ENCODE data around the gene CZIB.
"Not testable (repeated sequence)": the region's sequence is repeated elsewhere in the genome, so short reads cannot be mapped to it uniquely, and the experiment has no call there.

CZIB gene

DNA sequence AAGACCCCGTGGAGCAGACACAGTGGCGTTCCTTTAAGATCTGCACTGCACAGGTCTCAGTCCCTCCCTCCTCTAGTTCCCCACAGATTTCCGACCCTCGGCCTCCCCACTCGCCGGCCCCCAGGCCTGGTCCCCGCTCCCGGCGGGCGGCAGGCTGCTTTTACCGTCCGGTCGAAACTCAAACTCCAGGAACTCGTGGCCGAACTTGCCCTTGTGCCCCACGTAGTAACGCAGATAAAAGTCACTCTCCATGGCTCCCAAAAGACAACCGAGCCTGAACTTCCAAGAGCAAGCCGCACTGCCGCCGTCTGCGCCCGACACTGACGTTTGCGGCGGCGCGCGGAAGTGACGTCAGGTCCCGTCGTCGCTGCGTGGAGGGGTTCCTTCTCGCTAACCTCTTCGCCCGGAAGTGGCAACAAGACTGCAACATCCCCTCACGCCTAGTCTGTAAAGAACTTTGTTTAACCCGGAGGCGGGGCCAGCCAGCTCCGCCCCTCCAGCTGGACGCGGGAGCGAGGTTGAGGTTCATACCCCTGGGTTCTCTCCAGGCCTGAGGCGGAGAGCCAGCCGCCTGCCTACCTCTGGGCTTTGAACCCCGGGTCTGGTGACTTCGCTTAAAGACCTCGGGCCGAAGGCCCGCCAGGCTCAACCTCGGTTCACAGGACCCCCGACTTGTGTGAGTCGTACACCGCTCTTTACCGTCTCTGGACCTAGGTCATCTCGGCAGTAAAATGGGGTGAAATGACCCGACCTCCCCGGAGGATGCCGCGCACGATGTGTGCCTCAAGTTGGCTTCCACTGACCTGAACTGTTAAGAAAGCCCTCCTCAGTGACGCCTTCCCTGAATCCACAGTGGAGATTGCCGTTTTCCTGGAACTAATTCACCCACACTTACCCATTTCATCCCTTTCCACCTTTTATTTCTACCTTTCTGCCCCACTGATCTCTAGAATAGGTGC is 18.0 kb upstream of the CZIB start, which contains the start of gene MAGOH:
Gene MAGOH, minus strand, starts transcription at position 322 of the 959 bp plus-strand sequence. Its CDS starts 70 bp downstream, at position 252.
- DNase-seq = peak; percentile 80

DNA sequence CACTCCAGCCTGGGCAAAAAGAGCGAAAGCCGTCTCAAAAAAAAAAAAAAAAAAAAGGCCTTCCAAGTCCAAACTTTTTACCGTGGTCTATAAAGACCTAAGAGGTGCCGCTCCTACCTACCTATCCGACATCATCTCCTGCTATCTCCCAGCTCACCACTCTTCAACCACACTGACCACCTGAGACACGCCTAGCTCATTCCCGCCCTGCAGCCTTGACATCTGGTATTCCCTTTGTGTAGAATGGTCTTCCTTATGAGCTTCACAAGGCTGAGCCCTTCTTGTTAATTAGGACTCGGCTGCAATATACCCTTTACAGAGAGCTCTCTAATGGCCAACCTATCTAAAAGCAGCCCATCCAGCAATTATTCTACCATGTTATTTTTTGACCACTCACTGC is 17.2 kb upstream of the CZIB start:
- DNase-seq = no peak

DNA sequence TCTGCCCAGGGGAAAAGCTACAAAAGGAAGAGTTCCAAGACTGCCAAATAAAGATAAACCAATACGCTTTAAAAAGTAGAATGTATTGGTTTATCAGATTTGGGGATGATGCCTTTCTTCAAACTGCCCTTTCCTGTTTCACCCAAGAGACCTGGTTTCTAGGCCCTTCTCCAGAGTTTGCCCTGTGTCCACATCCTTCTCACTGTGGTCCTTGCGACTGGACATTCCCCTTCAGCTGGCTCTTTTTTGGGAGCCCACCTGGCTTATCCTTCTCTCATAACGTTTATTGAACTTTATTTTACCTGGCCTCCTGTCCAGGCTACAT is 490 bp upstream of the CZIB start:
- no peak for DNase-seq

DNA sequence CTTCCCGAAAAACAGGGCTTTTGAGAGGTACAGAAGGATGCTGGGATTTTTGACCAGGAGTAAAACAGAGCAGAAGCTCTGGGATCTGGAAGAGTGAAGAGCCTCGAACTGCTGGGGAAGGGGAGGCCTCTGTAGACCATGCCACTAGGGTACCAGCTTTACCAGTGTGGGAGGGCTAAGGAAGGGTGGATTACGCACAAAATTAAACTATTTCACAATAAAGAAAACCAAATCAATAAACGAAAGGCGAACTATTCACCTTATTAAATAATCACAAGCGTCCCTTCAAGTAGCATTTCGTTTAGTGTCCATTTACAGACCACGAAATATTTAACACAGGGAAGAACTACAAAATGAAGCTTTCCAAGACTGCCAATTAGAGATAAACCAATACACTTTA is 723 bp downstream of the CZIB start:
- no peak for DNase-seq

DNA sequence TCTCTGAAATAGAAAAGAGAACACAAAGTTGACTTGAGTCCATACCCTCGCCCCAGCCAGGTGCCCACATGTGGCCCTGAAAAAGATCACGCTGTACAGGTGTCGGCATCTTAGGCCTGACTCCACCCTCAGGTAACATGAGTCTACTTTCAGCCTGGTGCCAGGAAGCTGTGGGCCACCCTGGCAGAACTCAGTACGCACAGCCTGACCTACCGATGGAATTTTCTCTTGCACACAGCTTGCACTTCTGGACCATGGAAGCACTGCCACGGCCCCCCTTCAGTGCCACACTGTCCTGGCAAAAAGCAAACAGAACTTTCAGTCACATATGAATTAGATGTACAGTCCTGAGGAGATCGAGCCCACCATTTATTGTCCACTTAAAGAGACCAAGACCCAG is 2.2 kb downstream of the CZIB start:
- no peak for DNase-seq

DNA sequence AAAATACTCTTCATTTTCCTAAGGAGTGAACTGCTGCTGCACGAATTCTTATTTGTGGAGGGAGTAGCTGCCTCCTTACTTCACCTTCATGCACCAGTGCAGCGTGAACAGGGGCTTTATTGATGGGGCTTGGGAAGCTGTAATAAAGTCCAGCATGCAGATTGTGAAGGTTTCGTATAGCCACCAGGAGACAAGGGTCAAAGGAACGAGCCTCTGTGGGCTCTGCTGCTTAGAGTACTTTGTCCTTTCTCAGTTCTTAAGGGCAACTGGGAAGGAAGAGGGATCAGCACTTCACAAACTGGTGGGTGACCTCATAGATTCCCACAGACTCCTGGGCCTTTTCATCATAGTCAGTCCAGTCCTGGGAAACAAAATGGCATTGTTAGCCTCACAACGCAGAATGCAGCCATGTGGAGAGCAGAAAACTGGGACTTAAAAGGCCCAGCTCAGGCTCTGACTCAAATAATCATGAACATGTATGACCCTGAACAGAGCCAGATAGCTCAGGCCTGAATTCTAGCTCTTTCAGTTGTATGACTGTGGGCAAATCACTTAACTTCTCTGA is 6.0 kb downstream of the CZIB start:
- DNase-seq = no peak

DNA sequence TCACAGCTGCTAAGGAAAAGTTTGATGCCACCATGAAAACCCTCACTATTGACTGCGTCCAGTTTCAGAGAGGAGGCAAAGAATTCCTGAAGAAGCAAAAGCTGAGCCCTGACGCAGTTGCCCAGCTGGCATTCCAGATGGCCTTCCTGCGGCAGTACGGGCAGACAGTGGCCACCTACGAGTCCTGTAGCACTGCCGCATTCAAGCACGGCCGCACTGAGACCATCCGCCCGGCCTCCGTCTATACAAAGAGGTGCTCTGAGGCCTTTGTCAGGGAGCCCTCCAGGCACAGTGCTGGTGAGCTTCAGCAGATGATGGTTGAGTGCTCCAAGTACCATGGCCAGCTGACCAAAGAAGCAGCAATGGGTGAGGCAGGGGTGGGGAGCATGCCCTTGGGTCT is 9.5 kb downstream of the CZIB start:
- no peak for DNase-seq

DNA sequence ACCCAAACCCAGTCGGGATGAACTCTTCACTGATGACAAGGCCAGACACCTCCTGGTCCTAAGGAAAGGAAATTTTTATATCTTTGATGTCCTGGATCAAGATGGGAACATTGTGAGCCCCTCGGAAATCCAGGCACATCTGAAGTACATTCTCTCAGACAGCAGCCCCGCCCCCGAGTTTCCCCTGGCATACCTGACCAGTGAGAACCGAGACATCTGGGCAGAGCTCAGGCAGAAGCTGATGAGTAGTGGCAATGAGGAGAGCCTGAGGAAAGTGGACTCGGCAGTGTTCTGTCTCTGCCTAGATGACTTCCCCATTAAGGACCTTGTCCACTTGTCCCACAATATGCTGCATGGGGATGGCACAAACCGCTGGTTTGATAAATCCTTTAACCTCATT is 10.1 kb downstream of the CZIB start:
- no peak for DNase-seq

DNA sequence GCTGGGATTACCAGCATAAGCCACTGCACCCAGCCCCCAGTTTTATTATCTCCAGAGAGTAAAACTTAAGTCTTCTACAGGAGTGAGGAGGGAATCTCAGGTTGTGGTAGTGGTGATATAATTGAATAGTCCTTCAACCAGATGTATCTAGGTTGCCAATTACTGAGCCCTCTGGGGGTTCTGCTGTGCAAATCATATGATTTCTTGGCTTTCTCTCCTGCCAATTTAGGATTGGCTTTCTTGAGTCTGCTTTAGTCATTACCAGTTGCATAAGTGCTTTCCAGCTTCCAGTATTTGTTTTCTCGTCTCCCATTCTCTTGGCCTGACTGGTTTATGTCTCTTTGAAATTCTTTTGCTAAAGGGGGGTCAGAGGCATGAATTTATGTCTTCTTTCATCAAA is 12.7 kb downstream of the CZIB start:
- DNase-seq = no peak

DNA sequence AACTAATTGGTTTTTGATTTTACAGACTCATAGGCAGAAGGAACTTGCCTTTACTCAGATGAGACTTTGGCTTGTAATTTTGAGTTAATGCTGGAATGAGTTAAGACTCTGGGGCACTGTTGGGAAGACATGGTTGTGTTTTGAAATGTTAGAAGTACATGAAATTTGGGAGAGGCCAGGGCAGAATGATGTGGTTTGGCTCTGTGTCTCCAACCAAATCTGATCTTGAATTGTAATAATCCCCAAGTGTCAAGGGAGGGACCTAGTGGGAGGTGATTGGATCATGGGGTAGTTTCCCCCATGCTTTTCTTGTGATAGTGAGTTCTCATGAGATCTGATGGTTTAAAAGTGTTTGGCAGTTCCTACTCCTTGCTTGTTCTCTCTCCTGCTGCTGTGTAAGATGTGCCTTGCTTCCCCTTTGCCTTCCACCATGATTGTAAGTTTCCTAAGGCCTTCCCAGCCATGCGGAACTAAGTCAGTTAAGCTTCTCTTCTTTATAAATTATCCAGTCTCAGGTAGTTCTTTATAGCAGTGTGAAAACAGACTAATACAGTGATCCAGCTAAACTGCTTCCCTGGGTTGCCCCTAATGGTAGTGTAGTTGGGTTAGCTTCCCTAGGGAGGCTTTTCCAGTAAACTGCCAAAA is 13.6 kb downstream of the CZIB start:
- no peak for DNase-seq

DNA sequence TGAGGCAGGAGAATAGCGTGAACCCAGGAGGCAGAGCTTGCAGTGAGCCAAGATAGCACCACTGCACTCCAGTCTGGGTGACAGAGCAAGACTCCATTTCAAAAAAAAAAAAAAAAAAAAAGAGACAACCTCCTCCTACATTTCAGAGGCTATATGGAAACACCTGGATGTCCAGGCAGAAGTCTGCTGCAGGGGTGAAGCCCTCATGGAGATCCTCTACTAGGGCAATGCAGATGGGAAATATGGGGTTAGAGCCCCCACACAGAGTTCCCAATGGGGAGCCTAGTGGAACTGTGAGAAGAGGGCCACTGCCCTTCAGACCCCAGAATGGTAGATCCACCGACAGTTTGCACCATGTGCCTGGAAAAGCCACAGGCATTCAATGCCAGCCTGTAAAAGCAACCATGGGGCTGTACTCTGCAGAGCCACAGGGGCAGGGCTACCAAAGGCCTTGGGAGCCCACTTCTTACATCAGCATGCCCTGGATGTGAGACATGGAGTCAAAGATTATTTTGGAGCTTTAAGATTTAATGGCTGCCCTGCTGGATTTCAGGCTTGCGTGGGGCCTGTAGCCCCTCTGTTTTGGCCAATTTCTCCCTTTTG is 14.2 kb downstream of the CZIB start:
- DNase-seq = not testable (repeated sequence)

DNA sequence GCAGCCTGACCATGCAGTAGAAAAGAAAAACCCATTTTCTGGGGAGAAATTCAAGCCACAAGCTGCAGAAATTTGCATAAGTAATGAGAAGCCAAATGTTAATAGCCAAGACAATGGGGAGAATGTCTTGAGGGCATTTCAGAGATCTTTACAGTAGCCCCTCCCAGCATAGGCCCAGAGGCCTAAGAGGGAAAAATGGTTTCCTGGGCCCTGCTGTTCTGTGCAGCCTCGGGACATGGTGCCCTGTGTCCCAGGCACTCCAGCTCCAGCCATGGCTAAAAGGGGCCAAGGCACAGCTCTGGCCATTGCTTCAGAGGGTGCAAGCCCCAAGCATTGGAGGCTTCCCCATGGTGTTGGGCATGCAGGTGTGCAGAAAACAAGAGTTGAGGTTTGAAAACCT is 14.9 kb downstream of the CZIB start:
- DNase-seq = not testable (repeated sequence)

DNA sequence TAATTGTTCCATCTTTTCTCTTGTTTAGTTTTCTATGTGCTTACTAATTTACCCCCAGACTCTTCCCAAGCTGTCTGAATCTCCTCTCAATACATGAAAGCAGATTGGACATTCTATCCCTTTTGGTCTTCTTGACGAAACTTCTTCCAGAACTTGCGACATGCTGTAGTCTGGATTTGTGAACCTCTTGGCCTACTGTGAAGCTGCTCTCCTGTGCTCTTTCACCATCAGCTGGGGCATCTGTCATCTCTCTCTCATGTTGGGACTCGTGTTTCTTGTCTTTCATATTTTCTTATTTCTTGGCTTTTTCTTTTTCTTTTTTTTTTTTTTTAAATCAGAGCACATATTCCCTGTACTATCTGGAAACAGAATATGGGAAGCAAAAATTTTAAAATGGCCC is 17.0 kb downstream of the CZIB start:
- no peak for DNase-seq

DNA sequence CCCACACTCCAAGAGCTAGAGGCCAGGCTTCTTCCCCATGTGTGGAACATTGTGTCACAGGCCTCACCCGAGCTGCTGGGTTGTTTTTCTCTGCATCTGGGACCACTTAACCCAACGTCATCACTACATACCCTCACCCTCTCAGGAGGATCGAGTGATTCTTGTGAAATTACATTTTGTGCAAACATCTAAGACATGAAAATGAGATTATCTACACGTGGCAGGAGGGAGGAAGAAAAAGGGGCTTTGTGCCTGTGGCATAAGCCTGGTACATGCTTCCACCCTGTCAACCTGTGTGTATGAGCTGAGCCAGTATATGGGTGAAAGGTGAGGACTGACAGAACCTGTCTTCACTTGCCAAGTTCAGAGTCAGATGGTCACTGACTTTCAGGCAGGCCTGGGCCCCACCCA is 22.2 kb downstream of the CZIB start:
- no peak for DNase-seq

DNA sequence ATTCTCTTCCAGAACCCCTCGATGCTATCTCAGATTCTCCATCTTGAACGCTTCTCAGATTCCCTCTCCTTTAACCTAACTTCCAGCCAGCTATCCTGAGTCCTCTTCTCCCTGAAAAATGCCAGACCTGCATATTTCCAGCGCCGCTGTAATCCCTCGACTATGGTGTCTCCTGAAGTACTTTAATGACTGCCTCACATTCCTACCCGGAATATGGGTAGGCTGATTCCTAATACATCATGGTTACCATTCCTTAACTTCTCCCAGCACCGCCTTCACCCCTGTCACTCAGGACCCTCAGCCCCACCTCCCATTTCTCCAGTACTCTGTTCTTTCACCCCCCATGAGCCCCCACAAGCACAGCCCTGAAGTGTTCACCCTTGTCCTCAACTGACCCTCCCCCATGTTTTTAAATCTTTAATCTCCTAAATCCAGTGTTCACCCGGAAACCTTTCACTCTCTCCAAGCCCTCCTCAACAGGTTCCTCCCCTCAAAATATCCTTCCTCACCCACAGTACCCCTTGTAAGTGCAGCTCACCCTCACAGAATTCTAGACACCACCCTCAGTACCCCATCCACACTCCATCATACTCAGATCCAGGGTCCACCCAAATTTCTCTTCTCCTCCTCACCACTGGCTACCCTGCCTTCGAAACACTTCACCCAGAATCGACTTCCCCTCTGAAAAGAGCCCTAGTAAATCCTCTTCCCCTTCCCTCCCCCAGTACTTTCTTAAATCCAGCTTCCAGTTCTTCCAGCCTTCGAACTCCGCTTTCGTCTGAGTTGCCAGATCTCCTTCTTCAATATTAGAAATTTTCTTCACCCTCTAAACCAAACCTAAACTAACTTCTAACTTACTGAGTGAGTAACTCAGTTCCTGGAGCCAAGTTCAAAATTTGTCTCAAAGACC is 22.9 kb downstream of the CZIB start:
- DNase-seq = no peak

DNA sequence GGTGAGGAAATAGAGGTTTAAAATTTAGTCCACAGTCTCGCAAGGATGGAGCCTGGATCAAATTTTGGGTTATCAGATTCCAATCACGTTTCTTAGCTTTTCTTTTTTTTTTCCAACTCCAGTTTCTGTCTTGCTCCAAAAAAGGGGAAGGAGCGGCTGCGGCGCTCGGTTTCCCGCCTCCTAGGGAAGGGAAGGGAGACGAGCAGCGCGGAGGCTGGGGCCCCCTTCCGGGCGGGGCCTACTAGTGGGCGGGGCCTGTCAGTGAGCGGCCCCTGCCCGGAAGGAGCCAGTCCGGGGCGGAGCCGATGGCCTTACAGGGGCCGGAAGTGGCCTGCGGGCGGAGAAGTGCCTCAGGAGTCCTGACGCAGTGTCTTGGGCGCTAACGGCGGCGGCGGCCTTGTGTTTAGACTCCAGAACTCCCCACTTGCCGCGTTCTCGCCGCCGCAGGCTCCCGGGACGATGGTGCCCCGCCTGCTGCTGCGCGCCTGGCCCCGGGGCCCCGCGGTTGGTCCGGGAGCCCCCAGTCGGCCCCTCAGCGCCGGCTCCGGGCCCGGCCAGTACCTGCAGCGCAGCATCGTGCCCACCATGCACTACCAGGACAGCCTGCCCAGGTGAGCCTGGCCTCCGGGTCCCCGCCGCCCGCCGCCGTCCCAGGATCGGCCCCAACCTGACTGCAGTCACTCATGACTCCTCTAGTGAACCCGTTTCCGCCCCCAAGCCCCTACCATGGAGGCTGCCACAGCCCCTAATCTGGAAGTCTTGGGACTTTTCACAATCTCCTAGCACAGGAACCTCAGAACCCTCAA is 23.7 kb downstream of the CZIB start, which contains the start of gene CPT2:
Gene CPT2, plus strand, starts transcription at position 340 of the 806 bp plus-strand sequence. Its CDS starts 120 bp downstream, at position 460.
- peak; percentile 66 for DNase-seq

DNA sequence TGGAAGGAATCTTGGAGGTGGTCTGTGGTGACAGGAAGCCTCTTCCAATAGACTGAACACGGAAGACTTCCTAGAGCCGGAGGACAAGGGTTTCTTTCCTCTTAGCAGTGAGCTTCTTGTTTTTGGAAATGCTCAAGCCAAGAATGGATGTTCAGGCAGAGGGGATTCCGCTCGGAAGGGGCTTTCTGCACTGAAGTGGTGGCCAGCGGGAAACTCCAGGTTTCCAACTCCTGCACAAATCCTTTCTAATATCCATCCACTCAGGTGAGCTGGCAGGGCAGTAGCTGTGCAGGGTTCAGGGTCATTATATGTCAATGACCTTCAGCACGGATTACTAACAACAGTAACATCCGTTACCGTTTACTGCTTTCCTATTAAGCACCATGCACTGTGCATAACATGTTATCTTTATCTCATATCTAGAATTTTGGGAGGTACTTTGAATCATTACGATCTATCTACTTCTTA is 24.4 kb downstream of the CZIB start:
- no peak for DNase-seq

DNA sequence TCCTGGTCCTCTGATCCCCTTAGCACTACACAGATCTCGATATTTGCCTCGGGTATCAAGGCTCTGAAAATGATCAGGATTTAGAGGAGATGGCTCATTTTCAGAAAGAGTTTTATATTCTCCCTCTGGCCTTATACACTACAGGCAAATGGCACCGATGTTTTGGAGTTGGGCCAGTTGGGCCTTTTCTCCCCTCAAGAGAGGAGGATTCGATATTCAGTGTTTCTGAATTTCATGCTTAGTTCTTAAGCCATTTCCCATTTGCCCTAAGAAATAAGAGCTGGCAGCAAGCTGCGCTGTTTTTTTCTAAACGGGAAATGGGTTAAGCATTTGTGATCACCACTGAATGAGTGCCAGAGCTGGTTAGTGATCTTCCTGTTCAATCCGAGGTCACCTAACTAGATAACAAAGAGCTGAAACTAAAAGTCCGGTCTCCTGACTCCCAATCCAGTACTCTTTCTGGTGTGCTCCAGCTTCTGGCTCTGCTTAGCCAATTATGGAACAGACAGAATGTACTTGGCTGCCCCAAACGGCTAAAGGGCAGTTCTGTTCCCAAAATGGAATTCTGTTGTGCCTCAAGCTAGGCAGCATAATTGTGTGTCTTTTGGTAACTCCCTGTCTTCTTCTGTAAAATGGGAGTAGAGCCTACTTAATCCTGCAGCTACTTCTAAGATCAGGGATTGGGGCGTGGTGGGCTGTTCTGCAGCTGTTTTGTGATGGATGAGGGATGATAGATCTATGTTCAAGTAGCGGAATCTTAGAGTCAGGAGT is 25.0 kb downstream of the CZIB start:
- no peak for DNase-seq

DNA sequence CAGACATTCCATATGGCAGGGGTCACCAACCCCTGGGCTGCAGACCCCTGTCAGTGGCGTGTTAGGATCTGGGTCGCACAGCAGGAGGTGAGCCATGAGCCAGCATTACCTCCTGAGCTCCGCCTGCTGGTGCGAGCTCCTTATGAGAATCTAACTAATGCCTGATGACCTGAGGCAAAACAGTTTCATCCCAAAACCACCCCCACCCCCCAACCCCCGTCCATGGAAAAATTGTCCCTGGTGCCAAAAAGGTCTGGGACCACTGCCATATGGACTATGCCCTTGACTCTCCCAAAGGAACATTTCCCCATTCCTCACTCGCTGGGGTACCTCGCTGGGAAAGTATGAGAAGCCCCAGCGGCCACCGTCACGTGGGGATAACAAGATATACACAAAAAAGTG is 30.2 kb downstream of the CZIB start:
- no peak for DNase-seq

DNA sequence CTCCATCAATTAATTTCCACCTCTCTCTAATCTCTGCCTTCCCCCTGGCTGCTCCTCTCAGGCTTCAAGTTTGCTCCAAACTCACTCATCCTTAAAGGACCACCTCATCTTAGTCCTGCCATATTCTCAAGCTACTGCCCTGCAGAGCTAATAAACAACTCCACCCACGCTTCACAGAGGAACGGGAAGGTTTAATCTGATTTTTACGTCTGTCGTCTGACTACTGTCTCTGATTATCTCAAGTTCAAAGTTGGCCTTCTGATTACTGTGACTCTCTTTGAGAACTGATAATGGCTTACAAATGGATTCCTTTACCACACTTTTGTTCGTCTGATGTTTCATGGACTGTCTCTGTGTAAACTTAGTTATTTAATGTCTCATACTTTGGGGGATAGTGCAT is 31.4 kb downstream of the CZIB start:
- DNase-seq = no peak

DNA sequence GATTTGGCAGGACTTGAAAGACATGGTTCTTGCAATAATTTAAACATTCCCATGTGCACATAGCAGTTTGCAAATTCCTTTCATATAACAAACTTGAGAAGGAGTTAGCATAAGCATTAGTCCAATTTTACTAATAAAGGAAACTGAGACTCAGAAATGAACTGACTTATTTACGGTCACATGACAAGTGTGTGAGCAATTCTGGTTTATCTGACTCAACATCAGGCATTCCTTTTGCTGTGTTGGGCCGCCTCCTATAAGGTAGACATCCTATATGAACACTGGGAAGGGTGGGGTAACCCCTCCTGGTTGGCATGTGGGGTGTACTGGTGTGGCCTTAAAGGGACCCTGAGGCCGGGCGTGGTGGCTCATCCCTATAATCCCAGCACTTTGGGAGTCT is 32.3 kb downstream of the CZIB start:
- DNase-seq = no peak

Measured in NCI-H524 treated with DMSO at 0.1 percent for 48 hours (cell line).